ENCODE data around the gene CCDC154.

- TF ChIP-seq, protein P1, sequence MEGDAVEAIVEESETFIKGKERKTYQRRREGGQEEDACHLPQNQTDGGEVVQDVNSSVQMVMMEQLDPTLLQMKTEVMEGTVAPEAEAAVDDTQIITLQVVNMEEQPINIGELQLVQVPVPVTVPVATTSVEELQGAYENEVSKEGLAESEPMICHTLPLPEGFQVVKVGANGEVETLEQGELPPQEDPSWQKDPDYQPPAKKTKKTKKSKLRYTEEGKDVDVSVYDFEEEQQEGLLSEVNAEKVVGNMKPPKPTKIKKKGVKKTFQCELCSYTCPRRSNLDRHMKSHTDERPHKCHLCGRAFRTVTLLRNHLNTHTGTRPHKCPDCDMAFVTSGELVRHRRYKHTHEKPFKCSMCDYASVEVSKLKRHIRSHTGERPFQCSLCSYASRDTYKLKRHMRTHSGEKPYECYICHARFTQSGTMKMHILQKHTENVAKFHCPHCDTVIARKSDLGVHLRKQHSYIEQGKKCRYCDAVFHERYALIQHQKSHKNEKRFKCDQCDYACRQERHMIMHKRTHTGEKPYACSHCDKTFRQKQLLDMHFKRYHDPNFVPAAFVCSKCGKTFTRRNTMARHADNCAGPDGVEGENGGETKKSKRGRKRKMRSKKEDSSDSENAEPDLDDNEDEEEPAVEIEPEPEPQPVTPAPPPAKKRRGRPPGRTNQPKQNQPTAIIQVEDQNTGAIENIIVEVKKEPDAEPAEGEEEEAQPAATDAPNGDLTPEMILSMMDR (conservative IDR thresholded peaks at IDR 0.05; ENCODE audit: low read length): no peak
- TF ChIP-seq EZH2phosphoT487 (IDR thresholded peaks at IDR 0.05; ENCODE audit: borderline replicate concordance, low read depth, low read length): no peak
These were observed 22.3 kb downstream of the CCDC154 start for GRCh38 chr16:1422076-1422475.
